ENCODE data around the gene NAT10.

Gene NAT10

GRCh38 chr11:34111722-34112270, 6.4 kb downstream of the NAT10 start:
- DNase-seq = no peak

- DNase-seq = no peak
Observed at GRCh38 chr11:34114014-34114413, 8.6 kb downstream of the NAT10 start.

GRCh38 chr11:34114471-34114870, 9.0 kb downstream of the NAT10 start:
- no peak for DNase-seq

GRCh38 chr11:34120651-34121050, 15.2 kb downstream of the NAT10 start:
- no peak for DNase-seq

- no peak for DNase-seq
Observed at GRCh38 chr11:34124885-34125668, 19.6 kb downstream of the NAT10 start.

GRCh38 chr11:34126959-34127848, 21.8 kb downstream of the NAT10 start:
- no peak for DNase-seq

GRCh38 chr11:34128824-34129223, 23.4 kb downstream of the NAT10 start:
- DNase-seq = no peak

- DNase-seq = no peak
Observed at GRCh38 chr11:34132261-34132965, 27.0 kb downstream of the NAT10 start.

GRCh38 chr11:34134765-34135164, 29.3 kb downstream of the NAT10 start:
- no peak for DNase-seq

- DNase-seq = no peak
Observed at GRCh38 chr11:34135439-34135838, 30.0 kb downstream of the NAT10 start.

GRCh38 chr11:34136420-34136819, 31.0 kb downstream of the NAT10 start:
- DNase-seq = no peak

- DNase-seq = no peak
Observed at GRCh38 chr11:34139346-34139745, 33.9 kb downstream of the NAT10 start.

GRCh38 chr11:34140149-34140548, 34.7 kb downstream of the NAT10 start:
- no peak for DNase-seq

GRCh38 chr11:34143048-34143447, 37.6 kb downstream of the NAT10 start:
- DNase-seq = no peak

GRCh38 chr11:34145073-34145472, 39.6 kb downstream of the NAT10 start:
- no peak for DNase-seq

- no peak for DNase-seq
Observed at GRCh38 chr11:34145847-34146381, 40.5 kb downstream of the NAT10 start.

- no peak for DNase-seq
Observed at GRCh38 chr11:34146411-34146810, 41.0 kb downstream of the NAT10 start.

GRCh38 chr11:34146866-34147265, 41.4 kb downstream of the NAT10 start:
- no peak for DNase-seq

- no peak for DNase-seq
Observed at GRCh38 chr11:34147581-34147980, 42.2 kb downstream of the NAT10 start.

- no peak for DNase-seq
Observed at GRCh38 chr11:34148504-34149165, 43.2 kb downstream of the NAT10 start.

- DNase-seq = no peak
Observed at GRCh38 chr11:34149274-34149673, 43.8 kb downstream of the NAT10 start.

GRCh38 chr11:34149786-34150185, 44.4 kb downstream of the NAT10 start:
- no peak for DNase-seq

All from hematopoietic multipotent progenitor cell treated with erythropoietin and hydrocortisone succinate and interleukin-3 and kit ligand, for 8 days (in vitro differentiated cells).